ENCODE measurements around the gene GCK.

GCK gene

GRCh38 chr7:44189286-44189992, at the start of gene GCK:
Gene GCK, minus strand, starts transcription at chr7:44189439. Its CDS starts 486 bp downstream, at chr7:44188953.
- DNase-seq (ENCODE audit: low spot score): no peak

- DNase-seq (ENCODE audit: low spot score): no peak
Measured at GRCh38 chr7:44238116-44238695, 49.0 kb upstream of the GCK start.

- no peak for DNase-seq (ENCODE audit: low spot score)
Measured at GRCh38 chr7:44237696-44238095, 48.5 kb upstream of the GCK start.

GRCh38 chr7:44236333-44236728, 47.1 kb upstream of the GCK start:
- no peak for DNase-seq (ENCODE audit: low spot score)

GRCh38 chr7:44235582-44236332, 46.5 kb upstream of the GCK start:
- DNase-seq (ENCODE audit: low spot score): peak; percentile 38

GRCh38 chr7:44235066-44235465, 45.8 kb upstream of the GCK start:
- DNase-seq (ENCODE audit: low spot score): no peak

- DNase-seq (ENCODE audit: low spot score): no peak
Measured at GRCh38 chr7:44232901-44233715, 43.9 kb upstream of the GCK start.

- no peak for DNase-seq (ENCODE audit: low spot score)
Measured at GRCh38 chr7:44232396-44232795, 43.2 kb upstream of the GCK start.

GRCh38 chr7:44231088-44231487, 41.8 kb upstream of the GCK start:
- DNase-seq (ENCODE audit: low spot score): no peak

GRCh38 chr7:44230286-44230685, 41.0 kb upstream of the GCK start:
- no peak for DNase-seq (ENCODE audit: low spot score)

- no peak for DNase-seq (ENCODE audit: low spot score)
Measured at GRCh38 chr7:44229546-44230105, 40.4 kb upstream of the GCK start.

- DNase-seq (ENCODE audit: low spot score): no peak
Measured at GRCh38 chr7:44228571-44229350, 39.5 kb upstream of the GCK start.

- no peak for DNase-seq (ENCODE audit: low spot score)
Measured at GRCh38 chr7:44227911-44228310, 38.7 kb upstream of the GCK start.

GRCh38 chr7:44226396-44226753, 37.1 kb upstream of the GCK start:
- no peak for DNase-seq (ENCODE audit: low spot score)

GRCh38 chr7:44225566-44226395, 36.5 kb upstream of the GCK start:
- no peak for DNase-seq (ENCODE audit: low spot score)

- DNase-seq (ENCODE audit: low spot score): no peak
Measured at GRCh38 chr7:44224974-44225565, 35.8 kb upstream of the GCK start.

GRCh38 chr7:44224080-44224973, 35.1 kb upstream of the GCK start:
- no peak for DNase-seq (ENCODE audit: low spot score)

- DNase-seq (ENCODE audit: low spot score): no peak
Measured at GRCh38 chr7:44223362-44224079, 34.3 kb upstream of the GCK start.

Data from globus pallidus (tissue), 1 donor.